ENCODE data around the gene NPHS1.

Gene NPHS1

GRCh38 chr19:35890113-35890650, 37.9 kb upstream of the NPHS1 start:
- no peaks in the 10 kb centered on the region for H3K4me1 ChIP-seq (ENCODE audit: insufficient read depth, low read length)
- no peaks in the 10 kb centered on the region for H3K9me3 ChIP-seq (ENCODE audit: insufficient read depth, low read depth, low read length)
- peaks cover 63% of the 10 kb centered on the region for H3K36me3 ChIP-seq (ENCODE audit: insufficient read depth, low read depth, low read length)
- H3K4me3 ChIP-seq (ENCODE audit: low read length) = no peak overlapping the region
- H3K9ac ChIP-seq (ENCODE audit: low read depth, low read length) = no peak overlapping the region
- H3K27ac ChIP-seq (ENCODE audit: low read length) = no peak overlapping the region
- no peaks in the 10 kb centered on the region for H3K27me3 ChIP-seq (ENCODE audit: insufficient read depth, low read length)

GRCh38 chr19:35889370-35890112, 37.2 kb upstream of the NPHS1 start:
- Histone ChIP-seq H3K9me3 (ENCODE audit: insufficient read depth, low read depth, low read length) (no peaks in the 10 kb centered on the region), H3K9ac (ENCODE audit: low read depth, low read length) (no peak overlapping the region), H3K4me3 (ENCODE audit: low read length) (no peak overlapping the region), H3K27ac (ENCODE audit: low read length) (no peak overlapping the region), H3K4me1 (ENCODE audit: insufficient read depth, low read length) (no peaks in the 10 kb centered on the region), H3K36me3 (ENCODE audit: insufficient read depth, low read depth, low read length) (peaks cover 57% of the 10 kb centered on the region), H3K27me3 (ENCODE audit: insufficient read depth, low read length) (no peaks in the 10 kb centered on the region)

GRCh38 chr19:35888398-35888797, 36.1 kb upstream of the NPHS1 start:
- no peak overlapping the region for H3K9ac ChIP-seq (ENCODE audit: low read depth, low read length)
- no peaks in the 10 kb centered on the region for H3K9me3 ChIP-seq (ENCODE audit: insufficient read depth, low read depth, low read length)
- H3K27me3 ChIP-seq (ENCODE audit: insufficient read depth, low read length) = no peaks in the 10 kb centered on the region
- H3K27ac ChIP-seq (ENCODE audit: low read length) = no peak overlapping the region
- H3K4me3 ChIP-seq (ENCODE audit: low read length) = no peak overlapping the region
- H3K36me3 ChIP-seq (ENCODE audit: insufficient read depth, low read depth, low read length) = peaks cover 51% of the 10 kb centered on the region
- no peaks in the 10 kb centered on the region for H3K4me1 ChIP-seq (ENCODE audit: insufficient read depth, low read length)

GRCh38 chr19:35887197-35887596, 34.9 kb upstream of the NPHS1 start:
- H3K9me3 ChIP-seq (ENCODE audit: insufficient read depth, low read depth, low read length) = no peaks in the 10 kb centered on the region
- H3K27ac ChIP-seq (ENCODE audit: low read length) = no peak overlapping the region
- peaks cover 41% of the 10 kb centered on the region for H3K36me3 ChIP-seq (ENCODE audit: insufficient read depth, low read depth, low read length)
- no peaks in the 10 kb centered on the region for H3K27me3 ChIP-seq (ENCODE audit: insufficient read depth, low read length)
- no peak overlapping the region for H3K4me3 ChIP-seq (ENCODE audit: low read length)
- H3K4me1 ChIP-seq (ENCODE audit: insufficient read depth, low read length) = no peaks in the 10 kb centered on the region
- H3K9ac ChIP-seq (ENCODE audit: low read depth, low read length) = no peak overlapping the region

GRCh38 chr19:35885904-35886303, 33.6 kb upstream of the NPHS1 start:
- H3K36me3 ChIP-seq (ENCODE audit: insufficient read depth, low read depth, low read length) = peaks cover 38% of the 10 kb centered on the region
- H3K4me1 ChIP-seq (ENCODE audit: insufficient read depth, low read length) = no peaks in the 10 kb centered on the region
- no peak overlapping the region for H3K9ac ChIP-seq (ENCODE audit: low read depth, low read length)
- H3K9me3 ChIP-seq (ENCODE audit: insufficient read depth, low read depth, low read length) = no peaks in the 10 kb centered on the region
- H3K27me3 ChIP-seq (ENCODE audit: insufficient read depth, low read length) = no peaks in the 10 kb centered on the region
- H3K27ac ChIP-seq (ENCODE audit: low read length) = no peak overlapping the region
- no peak overlapping the region for H3K4me3 ChIP-seq (ENCODE audit: low read length)

GRCh38 chr19:35885225-35885738, 33.0 kb upstream of the NPHS1 start:
- no peaks in the 10 kb centered on the region for H3K4me1 ChIP-seq (ENCODE audit: insufficient read depth, low read length)
- no peak overlapping the region for H3K9ac ChIP-seq (ENCODE audit: low read depth, low read length)
- H3K9me3 ChIP-seq (ENCODE audit: insufficient read depth, low read depth, low read length) = no peaks in the 10 kb centered on the region
- H3K27ac ChIP-seq (ENCODE audit: low read length) = no peak overlapping the region
- no peak overlapping the region for H3K4me3 ChIP-seq (ENCODE audit: low read length)
- peaks cover 34% of the 10 kb centered on the region for H3K36me3 ChIP-seq (ENCODE audit: insufficient read depth, low read depth, low read length)
- H3K27me3 ChIP-seq (ENCODE audit: insufficient read depth, low read length) = no peaks in the 10 kb centered on the region

GRCh38 chr19:35883882-35884281, 31.6 kb upstream of the NPHS1 start:
- peaks cover 7% of the 10 kb centered on the region for H3K27me3 ChIP-seq (ENCODE audit: insufficient read depth, low read length)
- H3K36me3 ChIP-seq (ENCODE audit: insufficient read depth, low read depth, low read length) = peaks cover 20% of the 10 kb centered on the region
- H3K4me1 ChIP-seq (ENCODE audit: insufficient read depth, low read length) = no peaks in the 10 kb centered on the region; the same call in 1 of the 2 replicates
- H3K4me3 ChIP-seq (ENCODE audit: low read length) = no peak overlapping the region
- no peaks in the 10 kb centered on the region for H3K9me3 ChIP-seq (ENCODE audit: insufficient read depth, low read depth, low read length)
- H3K27ac ChIP-seq (ENCODE audit: low read length) = no peak overlapping the region
- no peak overlapping the region for H3K9ac ChIP-seq (ENCODE audit: low read depth, low read length)

- no peaks in the 10 kb centered on the region; the same call in 1 of the 2 replicates for H3K4me1 ChIP-seq (ENCODE audit: insufficient read depth, low read length)
- no peak overlapping the region for H3K9ac ChIP-seq (ENCODE audit: low read depth, low read length)
- H3K4me3 ChIP-seq (ENCODE audit: low read length) = no peak overlapping the region
- H3K27me3 ChIP-seq (ENCODE audit: insufficient read depth, low read length) = peaks cover 21% of the 10 kb centered on the region
- H3K27ac ChIP-seq (ENCODE audit: low read length) = no peak overlapping the region
- no peaks in the 10 kb centered on the region for H3K9me3 ChIP-seq (ENCODE audit: insufficient read depth, low read depth, low read length)
- peaks cover 5% of the 10 kb centered on the region; the same call in 1 of the 2 replicates for H3K36me3 ChIP-seq (ENCODE audit: insufficient read depth, low read depth, low read length)
These were observed 30.0 kb upstream of the NPHS1 start for GRCh38 chr19:35882114-35882832.

GRCh38 chr19:35879770-35880317, 27.5 kb upstream of the NPHS1 start:
- H3K4me3 ChIP-seq (ENCODE audit: low read length) = no peak overlapping the region

GRCh38 chr19:35879068-35879467, 26.8 kb upstream of the NPHS1 start:
- peaks cover 21% of the 10 kb centered on the region for H3K27me3 ChIP-seq (ENCODE audit: insufficient read depth, low read length)
- H3K4me1 ChIP-seq (ENCODE audit: insufficient read depth, low read length) = no peaks in the 10 kb centered on the region; the same call in 1 of the 2 replicates
- no peaks in the 10 kb centered on the region for H3K36me3 ChIP-seq (ENCODE audit: insufficient read depth, low read depth, low read length)
- no peaks in the 10 kb centered on the region for H3K9me3 ChIP-seq (ENCODE audit: insufficient read depth, low read depth, low read length)
- no peak overlapping the region for H3K4me3 ChIP-seq (ENCODE audit: low read length)
- no peak overlapping the region for H3K27ac ChIP-seq (ENCODE audit: low read length)
- H3K9ac ChIP-seq (ENCODE audit: low read depth, low read length) = no peak overlapping the region

More at GRCh38 chr19:35879770-35880317, 27.5 kb upstream of the NPHS1 start:
- no peaks in the 10 kb centered on the region for H3K9me3 ChIP-seq (ENCODE audit: insufficient read depth, low read depth, low read length)
- H3K4me1 ChIP-seq (ENCODE audit: insufficient read depth, low read length) = no peaks in the 10 kb centered on the region; the same call in 1 of the 2 replicates
- no peak overlapping the region for H3K9ac ChIP-seq (ENCODE audit: low read depth, low read length)
- H3K36me3 ChIP-seq (ENCODE audit: insufficient read depth, low read depth, low read length) = no peaks in the 10 kb centered on the region
- no peak overlapping the region for H3K27ac ChIP-seq (ENCODE audit: low read length)
- peaks cover 21% of the 10 kb centered on the region for H3K27me3 ChIP-seq (ENCODE audit: insufficient read depth, low read length)

- no peak overlapping the region for H3K27ac ChIP-seq (ENCODE audit: low read length)
- no peaks in the 10 kb centered on the region for H3K36me3 ChIP-seq (ENCODE audit: insufficient read depth, low read depth, low read length)
- H3K27me3 ChIP-seq (ENCODE audit: insufficient read depth, low read length) = peaks cover 19% of the 10 kb centered on the region
- no peak overlapping the region for H3K4me3 ChIP-seq (ENCODE audit: low read length)
- no peaks in the 10 kb centered on the region for H3K9me3 ChIP-seq (ENCODE audit: insufficient read depth, low read depth, low read length)
- H3K9ac ChIP-seq (ENCODE audit: low read depth, low read length) = no peak overlapping the region
- no peaks in the 10 kb centered on the region; the same call in 1 of the 2 replicates for H3K4me1 ChIP-seq (ENCODE audit: insufficient read depth, low read length)
These were observed 22.2 kb upstream of the NPHS1 start for GRCh38 chr19:35874392-35874930.
